ENCODE measurements around the gene NMU. TPM values are rescaled to one million over a fixed set of nuclear protein-coding genes. Genes with fewer than 3 reads are reported as not detected.

Gene NMU
- total RNA-seq, 1 donor = not detected

GRCh38 chr4:55654131-55654530 is 18.0 kb upstream of the NMU start:
- DNase-seq (ENCODE audit: low read depth) = no peak
- H3K4me3 ChIP-seq (ENCODE audit: low read depth, low read length) = no peak overlapping the region
- TF ChIP-seq CTCF (IDR thresholded peaks at IDR 0.05; ENCODE audit: insufficient read depth, low read length) = no peak

- no peak overlapping the region for H3K4me3 ChIP-seq (ENCODE audit: low read depth, low read length)
- TF ChIP-seq CTCF (IDR thresholded peaks at IDR 0.05; ENCODE audit: insufficient read depth, low read length) = no peak
- no peak for DNase-seq (ENCODE audit: low read depth)
Measured at GRCh38 chr4:55650483-55650882, 14.4 kb upstream of the NMU start.

GRCh38 chr4:55637272-55637820 is 1.2 kb upstream of the NMU start:
- no peak for TF ChIP-seq CTCF (IDR thresholded peaks at IDR 0.05; ENCODE audit: insufficient read depth, low read length)
- DNase-seq (ENCODE audit: low read depth) = no peak
- no peak overlapping the region for H3K4me3 ChIP-seq (ENCODE audit: low read depth, low read length)

GRCh38 chr4:55636656-55636999 is 530 bp upstream of the NMU start:
- H3K4me3 ChIP-seq (ENCODE audit: low read depth, low read length) = peak overlapping the region; percentile 46
- no peak for DNase-seq (ENCODE audit: low read depth)
- TF ChIP-seq CTCF (IDR thresholded peaks at IDR 0.05; ENCODE audit: insufficient read depth, low read length) = no peak

- H3K4me3 ChIP-seq (ENCODE audit: low read depth, low read length) = no peak overlapping the region
- no peak for TF ChIP-seq CTCF (IDR thresholded peaks at IDR 0.05; ENCODE audit: insufficient read depth, low read length)
- DNase-seq (ENCODE audit: low read depth) = no peak
Measured at GRCh38 chr4:55635282-55635681, 816 bp downstream of the NMU start.

GRCh38 chr4:55634417-55635128 is 1.5 kb downstream of the NMU start:
- no peak for TF ChIP-seq CTCF (IDR thresholded peaks at IDR 0.05; ENCODE audit: insufficient read depth, low read length)
- DNase-seq (ENCODE audit: low read depth) = no peak
- no peak overlapping the region for H3K4me3 ChIP-seq (ENCODE audit: low read depth, low read length)

- H3K4me3 ChIP-seq (ENCODE audit: low read depth, low read length) = no peak overlapping the region
- TF ChIP-seq CTCF (IDR thresholded peaks at IDR 0.05; ENCODE audit: insufficient read depth, low read length) = no peak
- no peak for DNase-seq (ENCODE audit: low read depth)
Measured at GRCh38 chr4:55633903-55634302, 2.2 kb downstream of the NMU start.

Data from fibroblast of the aortic adventitia (primary cell).